GM18498 (cell line): ENCODE results near the gene DNAJB6.

Source experiments
- ATAC-seq: cut with Tn5 transposase; IDR thresholded peaks from one replicate; pipeline ENCODE4 v1.9.1; 2021; ENCODE audit warnings: mild to moderate bottlenecking, moderate library complexity; ENCODE audit not compliant: unreplicated experiment

Gene DNAJB6

DNA sequence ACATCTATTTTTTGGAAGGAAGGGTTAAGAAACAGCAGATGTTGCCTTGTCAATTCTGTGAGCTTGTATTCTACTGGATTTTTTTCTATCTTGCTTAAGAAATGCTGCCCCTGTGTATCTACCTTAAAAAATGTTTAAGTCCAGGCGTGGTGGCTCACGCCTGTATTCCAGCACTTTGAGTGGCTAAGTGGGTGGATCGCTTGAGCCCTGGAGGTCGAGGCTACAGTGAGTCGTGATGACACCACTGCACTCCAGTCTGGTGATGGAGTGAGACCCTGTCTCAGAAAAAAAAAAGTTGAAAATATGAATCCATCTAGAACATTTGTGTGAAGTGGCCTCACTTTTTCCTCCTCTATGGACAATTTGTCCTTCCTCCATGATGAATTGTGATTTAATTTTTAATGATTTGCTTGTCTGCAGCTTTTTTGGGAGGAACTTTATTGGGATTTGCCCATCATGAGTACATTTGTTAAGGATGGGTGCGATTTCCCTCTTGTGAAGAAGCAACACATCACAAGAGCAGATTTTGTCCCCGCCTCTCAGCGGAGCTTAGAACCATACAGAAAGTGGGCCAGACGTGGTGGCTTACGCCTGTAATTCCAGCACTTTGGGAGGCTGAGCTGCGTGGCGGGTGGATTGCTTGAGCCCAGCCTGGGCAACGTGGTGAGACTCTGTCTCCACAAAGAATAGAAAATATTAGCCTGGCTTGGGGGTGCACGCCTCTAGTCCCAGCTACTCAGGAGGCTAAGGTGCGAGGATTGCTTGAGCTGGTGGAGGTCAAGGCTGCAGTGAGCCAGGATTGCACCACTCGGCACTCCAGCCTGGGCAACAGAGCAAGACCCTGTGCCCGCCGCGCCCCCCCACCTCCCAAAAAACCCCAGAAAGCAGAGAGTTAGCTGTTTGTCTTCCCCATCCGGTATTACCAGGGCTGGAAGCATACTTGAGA lies 57.7 kb downstream of the DNAJB6 start:
- ATAC-seq = no peak

DNA sequence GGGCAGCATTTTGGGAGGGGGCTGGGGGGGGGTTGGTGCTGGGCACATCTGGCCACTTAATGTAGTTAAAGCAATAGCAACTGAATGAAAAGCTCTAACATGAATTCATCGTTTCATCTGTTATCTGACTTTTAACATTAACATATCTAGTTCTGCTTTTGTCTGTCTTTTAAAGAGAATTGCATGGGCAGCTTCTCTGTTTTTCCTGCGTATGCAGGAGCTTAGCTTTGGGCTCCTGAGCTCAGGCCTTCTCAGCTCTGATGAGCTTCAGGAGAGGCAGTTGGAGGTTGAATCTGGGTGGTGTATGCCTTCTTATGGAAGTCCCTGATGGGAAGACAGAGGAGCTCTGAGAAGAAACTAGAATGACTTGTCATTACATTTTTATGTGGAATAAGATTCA lies 58.4 kb downstream of the DNAJB6 start:
- ATAC-seq = no peak

- no peak for ATAC-seq
These were observed 59.7 kb downstream of the DNAJB6 start for GRCh38 chr7:157396316-157397035.

- ATAC-seq = no peak
These were observed 60.4 kb downstream of the DNAJB6 start for GRCh38 chr7:157397036-157397720.

- ATAC-seq = no peak
These were observed 61.2 kb downstream of the DNAJB6 start for GRCh38 chr7:157397731-157398691.

GRCh38 chr7:157399086-157399687 lies 62.4 kb downstream of the DNAJB6 start:
- ATAC-seq = no peak

DNA sequence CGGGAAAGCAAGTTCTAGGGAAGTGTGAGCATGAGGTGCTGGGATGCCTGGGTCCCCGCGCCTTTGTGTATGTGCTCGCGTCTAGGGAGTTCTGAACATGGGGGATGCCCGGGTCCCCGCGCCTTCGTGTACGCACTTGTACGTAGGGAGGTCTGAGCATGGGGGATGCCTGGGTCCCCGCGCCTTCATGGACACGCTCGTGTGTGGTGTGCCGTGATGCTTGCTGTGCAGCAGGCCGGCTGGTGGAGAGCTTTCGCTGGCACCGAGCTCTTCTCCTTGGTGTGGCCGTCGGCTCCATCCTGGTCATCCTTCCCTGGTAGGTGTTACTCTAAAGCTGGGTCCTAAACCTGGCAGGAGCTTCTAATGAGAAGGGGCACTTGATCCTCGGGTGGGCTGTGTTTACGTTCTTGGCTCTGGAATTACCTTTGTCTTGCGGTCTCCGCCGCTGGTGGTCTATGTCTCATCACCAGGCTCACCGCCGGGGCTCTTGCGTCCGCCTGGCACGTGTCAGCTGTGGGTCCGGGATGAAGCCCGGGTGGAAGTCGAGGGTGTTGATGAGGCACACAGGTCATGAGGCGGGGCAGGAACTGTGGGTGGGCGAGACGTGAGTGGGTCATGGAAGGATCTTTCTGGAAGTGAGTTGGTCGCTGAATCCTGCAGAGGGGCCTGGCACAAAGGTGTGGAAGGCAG lies 63.5 kb downstream of the DNAJB6 start:
- no peak for ATAC-seq

- no peak for ATAC-seq
These were observed 65.0 kb downstream of the DNAJB6 start for GRCh38 chr7:157401567-157402387.

DNA sequence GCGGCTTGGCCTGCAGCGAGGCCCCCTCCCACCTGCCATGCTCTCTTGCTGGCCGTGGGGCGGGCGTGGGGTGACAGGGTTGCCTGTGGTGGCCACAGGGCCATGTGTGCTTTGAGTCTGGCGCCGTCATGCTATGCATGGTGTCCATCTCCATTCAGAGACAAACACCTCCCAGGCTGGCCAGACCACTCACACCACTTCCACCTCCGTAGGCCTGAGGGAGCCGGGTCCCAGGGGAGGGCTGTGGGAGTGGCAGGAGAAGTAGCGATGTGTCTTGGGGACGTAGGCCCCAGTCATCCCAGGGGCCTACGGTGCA lies 65.5 kb downstream of the DNAJB6 start:
- no peak for ATAC-seq

DNA sequence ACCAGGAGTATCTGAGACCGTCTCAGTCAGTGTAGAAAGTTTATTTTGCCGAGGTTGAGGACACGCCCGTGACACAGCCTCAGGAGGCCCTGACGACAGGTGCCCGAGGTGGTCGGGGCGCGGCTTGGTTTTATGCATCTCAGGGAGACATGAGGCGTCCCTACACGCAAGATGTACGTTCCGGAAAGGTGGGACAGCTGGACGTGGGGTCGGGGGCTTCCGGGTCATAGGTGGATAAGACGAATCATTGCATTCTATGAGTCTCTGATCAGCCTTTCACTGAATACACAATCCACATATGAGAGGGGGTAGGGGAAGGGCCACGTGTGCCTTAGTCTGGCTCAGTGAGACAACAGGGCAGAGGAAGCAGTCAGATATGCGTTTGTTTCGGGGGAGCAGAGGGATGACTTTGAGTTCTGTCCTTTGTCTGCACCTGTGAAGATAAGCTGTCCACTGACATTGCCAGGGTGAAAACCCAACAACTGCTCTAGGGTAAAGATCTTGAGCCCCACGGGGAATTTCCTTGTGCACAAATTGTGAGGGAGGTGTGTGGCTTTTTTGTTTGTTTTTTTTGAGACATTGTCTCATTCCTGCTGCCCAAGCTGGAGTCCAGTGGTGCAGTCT lies 66.2 kb downstream of the DNAJB6 start:
- no peak for ATAC-seq

- no peak for ATAC-seq
These were observed 67.0 kb downstream of the DNAJB6 start for GRCh38 chr7:157403646-157404401.

DNA sequence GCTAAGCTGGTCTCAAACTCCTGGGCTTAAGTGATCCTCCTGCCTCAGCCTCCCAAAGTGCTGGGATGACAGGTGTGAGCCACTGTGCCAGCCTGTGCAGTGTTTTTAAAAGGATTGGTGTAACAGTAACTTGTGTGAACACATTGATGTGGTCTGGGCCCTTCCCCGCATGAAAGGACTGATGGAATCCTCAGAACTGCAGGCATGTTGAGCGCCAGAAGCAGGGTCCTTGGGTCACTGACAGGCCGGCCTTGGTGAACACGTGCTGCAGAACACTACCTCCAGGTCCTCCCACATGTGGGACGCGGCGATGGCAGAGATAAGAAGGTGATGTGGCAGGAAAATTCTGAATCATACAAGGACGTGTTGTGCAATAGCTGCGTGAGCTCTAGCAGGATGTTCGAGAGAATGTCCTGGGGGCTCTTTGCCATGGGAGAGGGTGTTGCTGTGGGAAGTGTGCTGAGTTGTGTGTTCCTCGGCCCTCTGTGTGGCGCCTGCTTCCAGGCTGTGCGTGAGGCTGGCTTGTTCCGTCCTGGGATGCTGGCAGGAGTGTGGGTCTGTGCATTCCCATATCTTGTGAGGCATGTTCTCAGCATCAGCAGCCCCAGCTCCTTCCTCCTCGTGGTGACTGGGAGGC lies 68.2 kb downstream of the DNAJB6 start:
- no peak for ATAC-seq

GRCh38 chr7:157405501-157405900 lies 68.7 kb downstream of the DNAJB6 start:
- no peak for ATAC-seq

- ATAC-seq = no peak
These were observed 69.4 kb downstream of the DNAJB6 start for GRCh38 chr7:157405914-157406810.

DNA sequence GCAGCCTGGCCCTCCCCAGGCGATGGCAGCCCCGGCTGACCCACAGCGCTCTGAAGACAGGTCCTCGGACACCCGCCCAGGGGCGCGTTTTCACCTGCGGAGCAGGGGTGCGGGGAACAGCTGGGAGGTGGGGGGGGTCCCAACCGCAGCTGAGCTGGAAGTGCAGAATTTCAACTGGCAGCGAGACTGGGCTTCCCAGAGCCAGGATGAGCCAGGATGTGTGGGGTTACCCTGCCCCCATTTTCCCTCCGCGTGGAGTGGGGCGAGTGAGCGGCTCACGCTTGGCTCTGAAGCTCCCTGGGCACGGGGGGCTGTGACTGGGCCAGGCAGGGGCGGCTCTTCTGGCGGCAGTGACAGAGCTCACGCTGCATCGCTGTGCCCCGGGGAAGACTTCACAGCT lies 70.2 kb downstream of the DNAJB6 start:
- no peak for ATAC-seq
